ENCODE data around the gene FA2H. TPM values are rescaled to one million over a fixed set of nuclear protein-coding genes. Genes with fewer than 3 reads are reported as not detected.
A peak's percentile ranks its signal among the peaks of the same experiment; 100 is the strongest.

Gene FA2H
- total and polyA plus RNA-seq, 2 of the 13 experiments (the other 11 are each of a cell fraction or from before 2014, with no cell fraction given): 0.20 TPM; not detected in 1

GRCh38 chr16:74666425-74667254 lies 108.0 kb downstream of the FA2H start, which contains the start of gene RFWD3 (continued):
- TF ChIP-seq, protein P1, sequence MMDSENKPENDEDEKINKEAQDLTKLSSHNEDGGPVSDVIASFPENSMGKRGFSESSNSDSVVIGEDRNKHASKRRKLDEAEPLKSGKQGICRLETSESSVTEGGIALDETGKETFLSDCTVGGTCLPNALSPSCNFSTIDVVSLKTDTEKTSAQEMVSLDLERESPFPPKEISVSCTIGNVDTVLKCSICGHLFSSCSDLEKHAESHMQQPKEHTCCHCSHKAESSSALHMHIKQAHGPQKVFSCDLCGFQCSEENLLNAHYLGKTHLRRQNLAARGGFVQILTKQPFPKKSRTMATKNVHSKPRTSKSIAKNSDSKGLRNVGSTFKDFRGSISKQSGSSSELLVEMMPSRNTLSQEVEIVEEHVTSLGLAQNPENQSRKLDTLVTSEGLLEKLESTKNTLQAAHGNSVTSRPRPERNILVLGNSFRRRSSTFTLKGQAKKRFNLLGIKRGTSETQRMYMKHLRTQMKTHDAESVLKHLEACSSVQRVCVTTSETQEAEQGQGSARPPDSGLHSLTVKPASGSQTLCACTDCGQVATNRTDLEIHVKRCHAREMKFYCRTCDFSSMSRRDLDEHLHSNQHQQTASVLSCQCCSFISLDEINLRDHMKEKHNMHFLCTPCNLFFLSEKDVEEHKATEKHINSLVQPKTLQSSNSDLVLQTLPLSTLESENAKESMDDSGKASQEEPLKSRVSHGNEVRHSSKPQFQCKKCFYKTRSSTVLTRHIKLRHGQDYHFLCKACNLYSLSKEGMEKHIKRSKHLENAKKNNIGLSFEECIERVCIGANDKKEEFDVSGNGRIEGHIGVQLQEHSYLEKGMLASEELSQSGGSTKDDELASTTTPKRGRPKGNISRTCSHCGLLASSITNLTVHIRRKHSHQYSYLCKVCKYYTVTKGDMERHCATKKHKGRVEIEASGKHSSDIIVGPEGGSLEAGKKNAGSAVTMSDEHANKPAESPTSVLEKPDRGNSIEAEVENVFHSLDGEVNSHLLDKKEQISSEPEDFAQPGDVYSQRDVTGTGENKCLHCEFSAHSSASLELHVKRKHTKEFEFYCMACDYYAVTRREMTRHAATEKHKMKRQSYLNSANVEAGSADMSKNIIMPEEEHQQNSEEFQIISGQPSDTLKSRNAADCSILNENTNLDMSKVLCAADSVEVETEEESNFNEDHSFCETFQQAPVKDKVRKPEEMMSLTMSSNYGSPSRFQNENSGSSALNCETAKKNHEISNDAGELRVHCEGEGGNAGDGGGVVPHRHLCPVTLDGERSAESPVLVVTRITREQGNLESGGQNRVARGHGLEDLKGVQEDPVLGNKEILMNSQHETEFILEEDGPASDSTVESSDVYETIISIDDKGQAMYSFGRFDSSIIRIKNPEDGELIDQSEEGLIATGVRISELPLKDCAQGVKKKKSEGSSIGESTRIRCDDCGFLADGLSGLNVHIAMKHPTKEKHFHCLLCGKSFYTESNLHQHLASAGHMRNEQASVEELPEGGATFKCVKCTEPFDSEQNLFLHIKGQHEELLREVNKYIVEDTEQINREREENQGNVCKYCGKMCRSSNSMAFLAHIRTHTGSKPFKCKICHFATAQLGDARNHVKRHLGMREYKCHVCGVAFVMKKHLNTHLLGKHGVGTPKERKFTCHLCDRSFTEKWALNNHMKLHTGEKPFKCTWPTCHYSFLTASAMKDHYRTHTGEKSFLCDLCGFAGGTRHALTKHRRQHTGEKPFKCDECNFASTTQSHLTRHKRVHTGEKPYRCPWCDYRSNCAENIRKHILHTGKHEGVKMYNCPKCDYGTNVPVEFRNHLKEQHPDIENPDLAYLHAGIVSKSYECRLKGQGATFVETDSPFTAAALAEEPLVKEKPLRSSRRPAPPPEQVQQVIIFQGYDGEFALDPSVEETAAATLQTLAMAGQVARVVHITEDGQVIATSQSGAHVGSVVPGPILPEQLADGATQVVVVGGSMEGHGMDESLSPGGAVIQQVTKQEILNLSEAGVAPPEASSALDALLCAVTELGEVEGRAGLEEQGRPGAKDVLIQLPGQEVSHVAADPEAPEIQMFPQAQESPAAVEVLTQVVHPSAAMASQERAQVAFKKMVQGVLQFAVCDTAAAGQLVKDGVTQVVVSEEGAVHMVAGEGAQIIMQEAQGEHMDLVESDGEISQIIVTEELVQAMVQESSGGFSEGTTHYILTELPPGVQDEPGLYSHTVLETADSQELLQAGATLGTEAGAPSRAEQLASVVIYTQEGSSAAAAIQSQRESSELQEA (CRISPR knock-in tag; IDR thresholded peaks at IDR 0.05; ENCODE audit: not compliant biosample characterization): peak; percentile 75
- TF ChIP-seq NAIF1 (CRISPR knock-in tag; IDR thresholded peaks at IDR 0.05; ENCODE audit: borderline replicate concordance) (peak; percentile 82; the same call in 1 of the 2 replicates), SP5 (CRISPR knock-in tag; IDR thresholded peaks at IDR 0.05; ENCODE audit: borderline replicate concordance, low read depth) (no peak; the same call in 1 of the 2 replicates), MEIS2 (CRISPR knock-in tag; IDR thresholded peaks at IDR 0.05) (no peak), ZNF564 (CRISPR knock-in tag; IDR thresholded peaks at IDR 0.05) (0 out of 2 replicates have a peak, but pooled peaks have one; percentile 22), GATA4 (IDR thresholded peaks at IDR 0.05; ENCODE audit: borderline replicate concordance, low read depth) (0 out of 2 replicates have a peak, but pooled peaks have one; percentile 26), ZNF20 (CRISPR knock-in tag; IDR thresholded peaks at IDR 0.05) (peak; percentile 55; the same call in 1 of the 2 replicates), ZNF17 (CRISPR knock-in tag; IDR thresholded peaks at IDR 0.05) (no peak), AGO2 (optimal IDR thresholded peaks at IDR 0.05; ENCODE audit: low read depth, low read length) (peak; percentile 91), CHD4 (IDR thresholded peaks at IDR 0.05; ENCODE audit: borderline replicate concordance, low read length) (no peak), TARDBP (CRISPR knock-in tag; IDR thresholded peaks at IDR 0.05) (peak; percentile 65), ZNF652 (CRISPR knock-in tag; IDR thresholded peaks at IDR 0.05; ENCODE audit: borderline replicate concordance, low read depth) (no peak), NFRKB (IDR thresholded peaks at IDR 0.05) (no peak), ZNF83 (CRISPR knock-in tag; IDR thresholded peaks at IDR 0.05; ENCODE audit: borderline replicate concordance) (no peak)
- TF ChIP-seq, protein P2, sequence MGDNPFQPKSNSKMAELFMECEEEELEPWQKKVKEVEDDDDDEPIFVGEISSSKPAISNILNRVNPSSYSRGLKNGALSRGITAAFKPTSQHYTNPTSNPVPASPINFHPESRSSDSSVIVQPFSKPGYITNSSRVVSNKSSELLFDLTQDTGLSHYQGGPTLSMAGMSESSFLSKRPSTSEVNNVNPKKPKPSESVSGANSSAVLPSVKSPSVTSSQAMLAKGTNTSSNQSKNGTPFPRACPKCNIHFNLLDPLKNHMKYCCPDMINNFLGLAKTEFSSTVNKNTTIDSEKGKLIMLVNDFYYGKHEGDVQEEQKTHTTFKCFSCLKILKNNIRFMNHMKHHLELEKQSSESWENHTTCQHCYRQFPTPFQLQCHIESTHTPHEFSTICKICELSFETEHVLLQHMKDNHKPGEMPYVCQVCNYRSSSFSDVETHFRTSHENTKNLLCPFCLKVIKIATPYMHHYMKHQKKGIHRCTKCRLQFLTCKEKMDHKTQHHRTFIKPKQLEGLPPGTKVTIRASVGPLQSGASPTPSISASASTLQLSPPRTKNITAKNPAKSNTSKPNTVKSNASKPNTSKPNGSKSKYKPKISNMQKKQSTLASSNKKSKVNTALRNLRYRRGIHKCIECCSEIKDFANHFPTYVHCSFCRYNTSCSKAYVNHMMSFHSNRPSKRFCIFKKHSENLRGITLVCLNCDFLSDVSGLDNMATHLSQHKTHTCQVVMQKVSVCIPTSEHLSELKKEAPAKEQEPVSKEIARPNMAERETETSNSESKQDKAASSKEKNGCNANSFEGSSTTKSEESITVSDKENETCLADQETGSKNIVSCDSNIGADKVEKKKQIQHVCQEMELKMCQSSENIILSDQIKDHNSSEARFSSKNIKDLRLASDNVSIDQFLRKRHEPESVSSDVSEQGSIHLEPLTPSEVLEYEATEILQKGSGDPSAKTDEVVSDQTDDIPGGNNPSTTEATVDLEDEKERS (CRISPR knock-in tag; IDR thresholded peaks at IDR 0.05): peak; percentile 35; the same call in 1 of the 2 replicates
